K562 (cell line): Measurements from ENCODE around the gene LAMTOR4. TPM values are rescaled to one million over a fixed set of nuclear protein-coding genes. Genes with fewer than 3 reads are reported as not detected.

Experiments
- ARID1B ChIP-seq: fragments of 450-650 bp; IDR thresholded peaks from 2 replicates; pipeline ENCODE4 v1.6.1; 2016; ENCODE audit warnings: antibody characterized with exemption, mild to moderate bottlenecking, inconsistent platforms
- BRD4 ChIP-seq: fragments of 200-600 bp; sonication (generic); IDR thresholded peaks from 2 replicates; pipeline ENCODE4 v1.6.1; 2017; ENCODE audit warnings: inconsistent platforms
- GABPB1 ChIP-seq: sonication (generic); formaldehyde crosslinking; IDR thresholded peaks from 2 replicates; pipeline ENCODE4 v1.8.0; 2022; ENCODE audit warnings: mild to moderate bottlenecking, missing genetic modification reagents
- NFIC ChIP-seq: fragments of 450-650 bp; IDR thresholded peaks from 2 replicates; pipeline ENCODE4 v1.6.1; 2017; ENCODE audit warnings: mild to moderate bottlenecking, inconsistent platforms
- POLR2AphosphoS2 ChIP-seq: IDR thresholded peaks from 2 replicates; pipeline ENCODE4 v1.6.1; 2012; ENCODE audit warnings: low read length, improper control_type of control experiment
- POLR2G ChIP-seq: fragments of 200-400 bp; formaldehyde crosslinking; IDR thresholded peaks from 2 replicates; pipeline ENCODE4 v1.6.1; 2017; ENCODE audit warnings: low read depth, mild to moderate bottlenecking, antibody characterized with exemption, low read length, moderate library complexity
- POLR3G ChIP-seq: IDR thresholded peaks from 2 replicates; pipeline ENCODE4 v1.6.1; 2011; ENCODE audit not compliant: insufficient read length, insufficient replicate concordance; ENCODE audit errors: extremely low read depth
- PRDM10 ChIP-seq: fragments of 450-650 bp; IDR thresholded peaks from 2 replicates; pipeline ENCODE4 v1.6.1; 2018; ENCODE audit not compliant: partially characterized antibody
- RBFOX2 ChIP-seq: fragments of 200-400 bp; formaldehyde crosslinking; IDR thresholded peaks from 2 replicates; pipeline ENCODE4 v1.6.1; 2017; ENCODE audit warnings: low read depth, mild to moderate bottlenecking, low read length, moderate library complexity
- TEAD2 ChIP-seq: fragments of 450-650 bp; IDR thresholded peaks from 2 replicates; pipeline ENCODE4 v1.6.1; 2016; ENCODE audit warnings: missing genetic modification characterization, control low read depth, missing compliant biosample characterization
- ZNF174 ChIP-seq: fragments of 250-450 bp; sonication (Bioruptor Pico); IDR thresholded peaks from 2 replicates; pipeline ENCODE4 v1.4.0; 2020; ENCODE audit warnings: mild to moderate bottlenecking
- polyA plus RNA-seq, 8 experiments: library from polyadenylated mRNA; depleted of rRNA in 4 of 8; stranded (reverse) in 5 of 8; unstranded in 3 of 8; fragments of >200 nt; fragmentation: Nextera tagmentation in 2 of 8; fragmentation: Illumina TruSeq in 1 of 8; extraction: Ambion mirVana in 2 of 8; extraction: Trizol in 1 of 8; gene quantifications; 2 replicates each; pipeline versions ENCODE4 v1.2.1 to v1.2.3, GENCODE V29; 2011 to 2014; ENCODE audit warnings: inconsistent platforms in 1 of 8, missing spikeins in 1 of 8
- total RNA-seq, 7 experiments: library from RNA; depleted of rRNA in 6 of 7; stranded (reverse); fragments of >200 nt in 6 of 7; fragmentation: Illumina TruSeq in 2 of 7; extraction: Trizol in 2 of 7; gene quantifications; 2 replicates each; pipeline versions ENCODE4 v1.2.1 to v1.2.3, GENCODE V29; 2011 to 2021; ENCODE audit warnings: low replicate concordance in 1 of 7
- TF ChIP-seq, protein P1 (sequence below), 3 experiments: fragments of 200-800 bp in 1 of 3; sonication (Bioruptor generic) in 1 of 3; sonication (generic) in 1 of 3; formaldehyde crosslinking in 1 of 3; IDR thresholded peaks; 2 replicates each; pipeline versions ENCODE4 v1.6.1 to v1.8.0; 2016 to 2022; ENCODE audit warnings: mild to moderate bottlenecking in 2 of 3, missing compliant biosample characterization in 2 of 3, missing genetic modification characterization in 2 of 3, missing genetic modification reagents in 1 of 3
- TF ChIP-seq, protein P2 (sequence below): sonication (generic); formaldehyde crosslinking; IDR thresholded peaks from 2 replicates; pipeline ENCODE4 v1.5.0; 2020; ENCODE audit warnings: missing genetic modification reagents

Gene LAMTOR4
- total and polyA plus RNA-seq, 9 of the 15 experiments (the other 6 are each of a cell fraction or from before 2014, with no cell fraction given): 79.6 to 314 (median 195) TPM

DNA sequence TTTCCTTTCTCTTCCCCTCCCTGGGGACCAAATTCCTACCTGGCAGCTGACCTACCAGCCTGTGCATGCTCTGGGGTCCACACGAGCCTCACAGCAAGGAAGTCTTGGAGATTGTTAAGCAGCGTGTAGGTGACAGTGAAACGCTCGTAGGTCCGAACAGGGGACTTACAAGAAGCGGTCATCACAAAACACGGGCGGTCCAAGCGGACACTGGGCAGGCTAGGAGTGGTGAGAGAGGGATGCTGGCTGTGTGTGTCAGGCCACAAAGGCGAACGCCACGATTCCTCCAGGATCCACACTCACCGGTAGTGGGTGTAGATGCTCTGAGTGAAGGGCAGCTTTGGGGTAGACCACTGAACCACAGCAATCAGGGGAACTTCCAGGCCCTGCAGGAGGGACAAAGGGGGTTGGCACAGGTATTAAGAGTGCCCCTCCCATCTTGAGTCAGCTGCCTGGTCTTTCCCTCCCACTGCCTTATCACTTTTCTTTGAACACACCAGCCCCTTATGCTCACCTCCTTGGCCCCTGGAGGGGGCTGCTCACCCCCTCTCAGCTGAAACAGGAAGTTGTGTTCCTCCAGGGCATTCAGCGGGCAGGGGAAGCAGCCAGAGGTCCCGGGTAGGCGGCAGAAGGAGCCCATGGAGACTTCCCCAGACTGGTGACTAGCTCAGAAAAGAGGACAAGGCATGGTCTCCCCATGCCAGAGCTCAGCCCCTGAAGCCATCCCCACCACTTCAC lies 7.8 kb downstream of the LAMTOR4 start (continued):
- TF ChIP-seq, protein P1, sequence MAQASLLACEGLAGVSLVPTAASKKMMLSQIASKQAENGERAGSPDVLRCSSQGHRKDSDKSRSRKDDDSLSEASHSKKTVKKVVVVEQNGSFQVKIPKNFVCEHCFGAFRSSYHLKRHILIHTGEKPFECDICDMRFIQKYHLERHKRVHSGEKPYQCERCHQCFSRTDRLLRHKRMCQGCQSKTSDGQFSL (CRISPR knock-in tag; IDR thresholded peaks at IDR 0.05): peak; percentile 17; the same call in 1 of the 2 replicates
- TF ChIP-seq, protein P1 (tag; IDR thresholded peaks at IDR 0.05): no peak
- TF ChIP-seq PRDM10 (peak; percentile 10), POLR2AphosphoS2 (0 out of 2 replicates have a peak, but pooled peaks have one; percentile 34), BRD4 (no peak), GABPB1 (0 out of 2 replicates have a peak, but pooled peaks have one; percentile 12), NFIC (0 out of 2 replicates have a peak, but pooled peaks have one; percentile 14), RBFOX2 (0 out of 2 replicates have a peak, but pooled peaks have one; percentile 15), POLR3G (no peak), ARID1B (peak; percentile 16; the same call in 1 of the 2 replicates), ZNF174 (CRISPR knock-in tag) (no peak), POLR2G (peak; percentile 57), TEAD2 (tag) (no peak)
- TF ChIP-seq, protein P2, sequence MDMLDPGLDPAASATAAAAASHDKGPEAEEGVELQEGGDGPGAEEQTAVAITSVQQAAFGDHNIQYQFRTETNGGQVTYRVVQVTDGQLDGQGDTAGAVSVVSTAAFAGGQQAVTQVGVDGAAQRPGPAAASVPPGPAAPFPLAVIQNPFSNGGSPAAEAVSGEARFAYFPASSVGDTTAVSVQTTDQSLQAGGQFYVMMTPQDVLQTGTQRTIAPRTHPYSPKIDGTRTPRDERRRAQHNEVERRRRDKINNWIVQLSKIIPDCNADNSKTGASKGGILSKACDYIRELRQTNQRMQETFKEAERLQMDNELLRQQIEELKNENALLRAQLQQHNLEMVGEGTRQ (CRISPR knock-in tag): 0 out of 2 replicates have a peak, but pooled peaks have one; percentile 2
